Esophagus muscularis mucosa (tissue), 4 donors: Measurements from ENCODE around the gene HOXD13.

Experiments
- CTCF ChIP-seq, 3 experiments: fragments of 200-600 bp in 2 of 3; fragments of 450-650 bp in 1 of 3; sonication (generic) in 2 of 3; IDR thresholded peaks; one replicate each; pipeline ENCODE4 v1.5.1; 2017 to 2019; ENCODE audit warnings: antibody characterized with exemption in 3 of 3, mild to moderate bottlenecking in 2 of 3, moderate library complexity in 1 of 3
- EP300 ChIP-seq: sonication (generic); formaldehyde crosslinking; IDR thresholded peaks from one replicate; pipeline ENCODE4 v1.6.1; 2017; ENCODE audit warnings: antibody characterized with exemption
- POLR2A ChIP-seq: fragments of 450-650 bp; IDR thresholded peaks from one replicate; pipeline ENCODE4 v1.6.1; 2017; ENCODE audit warnings: antibody characterized with exemption, moderate library complexity, mild to moderate bottlenecking, low read depth
- POLR2AphosphoS5 ChIP-seq, 2 donors: sonication (generic); formaldehyde crosslinking; IDR thresholded peaks; one replicate each; pipeline ENCODE4 v1.6.1; 2017; ENCODE audit warnings: antibody characterized with exemption in 2 of 2

- TF ChIP-seq CTCF (IDR thresholded peaks at IDR 0.05) (no peak), POLR2A (no peak), EP300 (no peak), POLR2AphosphoS5 (IDR thresholded peaks at IDR 0.05) (no peak)
These were observed 10.0 kb upstream of the HOXD13 start for GRCh38 chr2:176082525-176082823.
